RCC 7860 (cell line): ENCODE data around the gene WBP1.
A peak's percentile ranks its signal among the peaks of the same experiment; 100 is the strongest.
"Not testable (repeated sequence)": the region's sequence is repeated elsewhere in the genome, so short reads cannot be mapped to it uniquely, and the experiment has no call there.

Experiments
- DNase-seq: peaks from one replicate; pipeline ENCODE4 v3.0.0-alpha.2; 2015; ENCODE audit warnings: low spot score
- FAIRE-seq: peaks from 2 replicates; lab custom pipeline; 2012; peaks lifted over from hg19 to GRCh38; lab: Jason Lieb, UNC

WBP1 gene

DNA sequence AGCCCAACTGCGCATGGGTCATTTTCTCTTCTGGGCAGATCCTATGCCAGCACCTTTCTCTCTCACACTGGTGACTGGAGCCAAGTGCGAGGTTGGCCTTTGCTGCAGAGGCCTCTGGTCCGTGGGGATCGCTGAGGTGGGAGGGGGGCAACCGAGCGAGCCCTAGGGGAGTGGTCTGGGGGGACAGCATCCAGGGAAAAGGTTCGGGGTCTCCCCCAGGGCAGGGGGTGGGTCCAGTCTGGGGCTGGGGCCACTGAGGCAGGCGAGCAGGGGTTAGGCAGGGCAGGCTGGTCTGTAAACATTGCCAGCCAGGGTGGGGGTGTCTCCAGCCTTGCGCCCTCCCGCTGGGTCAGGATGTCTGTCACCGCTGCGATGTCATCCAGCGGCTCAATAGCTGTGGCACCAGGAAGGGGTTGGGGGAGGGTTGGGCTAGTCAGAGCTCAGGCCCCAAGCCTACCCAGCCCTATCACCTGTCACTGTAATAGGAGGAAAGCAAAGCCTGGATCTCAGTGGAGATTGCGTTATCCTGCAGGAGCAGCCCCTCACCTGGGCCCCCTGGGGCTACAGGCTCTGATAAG is 32.0 kb upstream of the WBP1 start:
- DNase-seq (no peak), FAIRE-seq (no peak)

DNA sequence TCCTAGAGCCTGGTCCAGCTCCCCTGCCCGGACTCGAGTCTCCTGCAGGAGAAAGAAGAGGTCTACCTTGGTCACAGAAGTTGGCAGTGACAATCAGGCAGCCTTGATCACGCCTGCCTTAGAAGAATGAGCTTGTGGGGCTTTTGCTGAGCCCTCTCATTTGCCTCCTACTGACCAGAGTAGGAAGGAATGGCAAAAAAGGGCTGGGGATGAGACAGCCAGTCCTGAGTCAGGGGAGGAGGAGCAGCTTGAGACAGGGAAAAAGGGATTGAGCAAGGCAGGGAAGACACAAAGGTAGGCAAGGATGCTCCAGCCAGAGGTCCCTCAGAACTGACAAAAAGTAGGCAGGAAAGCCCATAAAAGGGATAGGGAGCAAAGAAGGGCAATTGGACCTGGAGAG is 30.7 kb upstream of the WBP1 start:
- FAIRE-seq = no peak
- DNase-seq = no peak

GRCh38 chr2:74428675-74429074 is 29.6 kb upstream of the WBP1 start:
- FAIRE-seq = no peak
- no peak for DNase-seq

- FAIRE-seq (no peak), DNase-seq (no peak)
Observed at GRCh38 chr2:74429487-74430451, 28.5 kb upstream of the WBP1 start.

DNA sequence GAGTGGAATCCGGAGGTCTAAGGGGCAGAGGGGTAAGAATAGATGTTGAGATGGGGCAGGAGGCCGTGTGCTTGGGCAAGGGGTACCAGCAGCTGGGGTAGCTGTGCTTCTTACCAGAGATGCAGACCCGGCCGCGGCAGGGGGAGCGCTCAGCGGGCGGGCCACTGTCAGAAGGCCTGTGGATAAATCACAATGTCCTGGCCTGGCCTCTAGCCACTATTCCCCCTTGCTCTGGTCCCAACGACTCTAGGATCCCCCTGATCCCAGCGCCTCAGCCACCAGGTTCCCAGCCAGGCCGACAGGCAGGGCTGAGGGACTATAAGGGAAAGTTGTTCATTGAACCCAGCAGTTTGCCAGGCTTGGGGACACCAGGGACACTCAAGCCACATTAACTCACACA is 27.7 kb upstream of the WBP1 start:
- DNase-seq (no peak), FAIRE-seq (no peak)

DNA sequence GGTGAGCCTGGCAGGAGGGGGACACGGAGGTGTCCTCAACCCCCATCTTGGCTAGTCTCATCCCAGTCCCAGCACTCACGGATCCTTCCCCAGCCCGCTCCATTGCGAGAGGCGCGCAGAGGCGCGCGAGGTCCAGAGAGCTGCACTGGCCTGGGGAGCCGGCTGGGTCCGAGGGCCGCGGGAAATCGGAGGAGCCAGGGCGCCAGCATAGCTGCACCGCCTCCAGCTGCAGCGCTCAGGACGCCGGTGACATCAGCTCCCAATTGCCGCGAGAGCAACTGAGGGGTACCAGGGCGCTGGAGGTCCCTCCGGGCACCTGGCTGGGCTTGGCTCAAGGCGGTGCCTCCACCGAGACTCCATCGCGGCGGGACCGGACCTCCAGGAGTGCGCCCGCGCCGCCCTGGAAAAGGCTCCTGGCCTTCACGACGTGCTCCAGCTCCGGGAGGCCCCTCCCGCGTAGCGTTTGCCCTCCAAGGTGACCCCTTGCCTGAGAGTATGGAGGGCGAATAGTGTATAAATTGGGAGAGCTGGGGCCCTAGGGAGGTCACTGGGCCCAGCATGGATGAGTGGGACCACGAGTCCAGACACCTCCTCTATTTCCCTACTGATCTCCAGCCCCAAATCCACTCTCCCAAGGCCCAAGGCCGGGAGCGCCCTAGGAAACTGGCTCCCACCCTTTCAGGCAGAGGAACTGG is 22.0 kb upstream of the WBP1 start:
- no peak for DNase-seq
- no peak for FAIRE-seq

- DNase-seq (no peak), FAIRE-seq (no peak)
Observed at GRCh38 chr2:74436848-74437695, 21.2 kb upstream of the WBP1 start.

- DNase-seq (no peak), FAIRE-seq (no peak)
Observed at GRCh38 chr2:74438248-74438647, 20.0 kb upstream of the WBP1 start.

GRCh38 chr2:74439373-74439772 is 18.9 kb upstream of the WBP1 start:
- no peak for DNase-seq

GRCh38 chr2:74439803-74440377 is 18.3 kb upstream of the WBP1 start:
- FAIRE-seq (no peak), DNase-seq (no peak)

More at GRCh38 chr2:74439373-74439772, 18.9 kb upstream of the WBP1 start:
- no peak for FAIRE-seq

- DNase-seq (peak; percentile 76), FAIRE-seq (peak; percentile 53)
Observed at GRCh38 chr2:74440378-74441169, 17.7 kb upstream of the WBP1 start.

GRCh38 chr2:74441170-74441689 is 17.0 kb upstream of the WBP1 start:
- DNase-seq (no peak), FAIRE-seq (no peak)

- FAIRE-seq (peak; percentile 89), DNase-seq (peak; percentile 84)
Observed at GRCh38 chr2:74441690-74442482, 16.4 kb upstream of the WBP1 start, which contains the start of gene RTKN. Gene RTKN (minus strand): TSS chr2:74441937. CDS start chr2:74441816, 121 bp downstream.

DNA sequence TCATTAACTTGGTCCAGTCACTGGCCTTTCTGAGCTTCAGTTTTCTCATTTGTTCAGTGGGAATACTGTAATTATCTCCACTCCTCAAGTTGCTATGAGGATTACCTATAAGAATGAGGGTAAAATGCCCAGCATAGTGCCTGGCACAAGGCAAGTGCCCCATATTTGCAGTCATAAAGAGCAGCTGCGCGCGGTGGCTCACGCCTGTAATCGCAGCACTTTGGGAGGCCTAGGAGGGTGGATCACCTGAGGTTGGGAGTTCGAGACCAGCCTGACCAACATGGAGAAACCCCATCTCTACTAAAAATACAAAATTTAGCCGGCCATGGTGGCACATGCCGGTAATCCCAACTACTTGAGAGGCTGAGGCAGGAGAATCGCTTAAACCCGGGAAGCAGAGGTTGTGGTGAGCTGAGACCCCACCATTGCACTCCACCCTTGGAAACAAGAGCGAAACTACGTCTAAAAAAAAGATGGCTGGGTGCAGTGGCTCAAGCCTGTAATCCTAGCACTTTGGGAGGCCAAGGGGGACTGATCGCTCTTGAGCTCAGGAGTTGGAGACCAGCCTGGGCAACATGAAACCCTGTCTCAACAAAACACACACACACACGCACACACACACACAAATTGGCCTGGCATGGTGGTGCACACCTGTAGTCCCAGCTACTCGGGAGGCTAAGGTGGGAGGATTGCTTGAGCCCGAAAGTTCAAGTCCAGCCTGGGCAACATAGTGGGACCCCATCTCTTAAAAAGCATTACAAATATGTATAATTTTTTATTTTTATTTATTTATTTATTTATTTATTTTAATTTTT is 15.5 kb upstream of the WBP1 start:
- DNase-seq, FAIRE-seq: not testable (repeated sequence)

- DNase-seq = no peak
- FAIRE-seq = no peak
Observed at GRCh38 chr2:74444498-74445318, 13.5 kb upstream of the WBP1 start.

GRCh38 chr2:74447230-74447999 is 10.8 kb upstream of the WBP1 start:
- FAIRE-seq = no peak
- DNase-seq = no peak
